ENCODE results near the gene S100G. TPM values are rescaled to one million over a fixed set of nuclear protein-coding genes. Genes with fewer than 3 reads are reported as not detected.
"Not testable (repeated sequence)": the region's sequence is repeated elsewhere in the genome, so short reads cannot be mapped to it uniquely, and the experiment has no call there.

The S100G gene
- not detected for total RNA-seq

GRCh38 chrX:16649858-16650257 lies at the start of gene S100G:
Gene S100G (plus strand): TSS chrX:16650158. CDS start chrX:16651007, 849 bp downstream.
- DNase-seq (ENCODE audit: low spot score): no peak

GRCh38 chrX:16601885-16602284 lies 48.1 kb upstream of the S100G start:
- no peak for DNase-seq (ENCODE audit: low spot score)

GRCh38 chrX:16603235-16603634 lies 46.7 kb upstream of the S100G start:
- not testable (repeated sequence) for DNase-seq (ENCODE audit: low spot score)

GRCh38 chrX:16603822-16604221 lies 46.1 kb upstream of the S100G start:
- DNase-seq (ENCODE audit: low spot score): no peak

- no peak for DNase-seq (ENCODE audit: low spot score)
Measured at GRCh38 chrX:16604337-16604736, 45.6 kb upstream of the S100G start.

- no peak for DNase-seq (ENCODE audit: low spot score)
Measured at GRCh38 chrX:16606142-16606720, 43.7 kb upstream of the S100G start.

GRCh38 chrX:16610121-16610621 lies 39.8 kb upstream of the S100G start:
- no peak for DNase-seq (ENCODE audit: low spot score)

- DNase-seq (ENCODE audit: low spot score): not testable (repeated sequence)
Measured at GRCh38 chrX:16610654-16611053, 39.3 kb upstream of the S100G start.

GRCh38 chrX:16612257-16612897 lies 37.6 kb upstream of the S100G start:
- DNase-seq (ENCODE audit: low spot score): no peak

GRCh38 chrX:16617382-16617781 lies 32.6 kb upstream of the S100G start:
- DNase-seq (ENCODE audit: low spot score): no peak

- no peak for DNase-seq (ENCODE audit: low spot score)
Measured at GRCh38 chrX:16618422-16618821, 31.5 kb upstream of the S100G start.

- DNase-seq (ENCODE audit: low spot score): no peak
Measured at GRCh38 chrX:16619024-16619423, 30.9 kb upstream of the S100G start.

GRCh38 chrX:16628511-16628910 lies 21.4 kb upstream of the S100G start:
- not testable (repeated sequence) for DNase-seq (ENCODE audit: low spot score)

- no peak for DNase-seq (ENCODE audit: low spot score)
Measured at GRCh38 chrX:16628946-16629595, 20.9 kb upstream of the S100G start.

GRCh38 chrX:16629909-16630308 lies 20.0 kb upstream of the S100G start:
- DNase-seq (ENCODE audit: low spot score): no peak

- DNase-seq (ENCODE audit: low spot score): no peak
Measured at GRCh38 chrX:16633754-16634153, 16.2 kb upstream of the S100G start.

GRCh38 chrX:16635040-16635439 lies 14.9 kb upstream of the S100G start:
- no peak for DNase-seq (ENCODE audit: low spot score)

- DNase-seq (ENCODE audit: low spot score): no peak
Measured at GRCh38 chrX:16635596-16635995, 14.4 kb upstream of the S100G start.

- DNase-seq (ENCODE audit: low spot score): no peak
Measured at GRCh38 chrX:16638533-16638932, 11.4 kb upstream of the S100G start.

GRCh38 chrX:16639966-16640365 lies 10.0 kb upstream of the S100G start:
- no peak for DNase-seq (ENCODE audit: low spot score)

- no peak for DNase-seq (ENCODE audit: low spot score)
Measured at GRCh38 chrX:16640823-16641222, 9.1 kb upstream of the S100G start.

- DNase-seq (ENCODE audit: low spot score): no peak
Measured at GRCh38 chrX:16643176-16643575, 6.8 kb upstream of the S100G start.
